Measurements from ENCODE around the gene HLX. TPM values are rescaled to one million over a fixed set of nuclear protein-coding genes. Genes with fewer than 3 reads are reported as not detected.

Gene HLX
- total RNA-seq, 1 donor from 2014 or later: 18.5 TPM

DNA sequence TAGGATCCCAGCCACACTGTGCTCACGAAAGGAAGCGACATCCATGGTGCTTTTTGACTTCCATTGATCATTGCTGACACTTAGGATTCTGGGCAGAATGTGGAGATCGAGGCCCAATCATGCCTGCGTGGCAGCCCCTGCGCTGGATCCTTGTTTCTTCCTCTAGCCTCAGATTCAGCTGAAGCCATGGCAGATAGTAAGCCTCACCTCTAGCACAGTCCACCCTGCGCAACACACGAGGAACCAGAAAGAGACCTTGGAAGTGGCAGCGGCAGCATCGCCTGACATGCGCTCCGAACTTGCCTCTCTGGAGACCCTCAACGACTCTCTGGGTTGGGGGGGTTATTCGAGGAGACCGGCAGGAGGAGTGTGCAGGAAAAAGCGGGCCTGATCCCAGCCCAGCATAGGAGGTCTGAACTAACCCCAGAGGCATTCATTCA, 10.6 kb downstream of the HLX start:
- H3K4me3 ChIP-seq: no peak overlapping the region
- H3K27me3 ChIP-seq (ENCODE audit: low read depth): peaks cover 72% of the 10 kb centered on the region
- H3K4me1 ChIP-seq: peaks cover 18% of the 10 kb centered on the region
- peaks cover 18% of the 10 kb centered on the region for H3K36me3 ChIP-seq
- H3K9me3 ChIP-seq: no peaks in the 10 kb centered on the region
- no peak for ATAC-seq
- H3K27ac ChIP-seq: no peak overlapping the region
- intact Hi-C loops (cut with DNase I): loop anchor here (10.0 kb wide), 1 partner anchor 155 kb away; no protein-coding TSS in a partner anchor
- TF ChIP-seq, protein P1, sequence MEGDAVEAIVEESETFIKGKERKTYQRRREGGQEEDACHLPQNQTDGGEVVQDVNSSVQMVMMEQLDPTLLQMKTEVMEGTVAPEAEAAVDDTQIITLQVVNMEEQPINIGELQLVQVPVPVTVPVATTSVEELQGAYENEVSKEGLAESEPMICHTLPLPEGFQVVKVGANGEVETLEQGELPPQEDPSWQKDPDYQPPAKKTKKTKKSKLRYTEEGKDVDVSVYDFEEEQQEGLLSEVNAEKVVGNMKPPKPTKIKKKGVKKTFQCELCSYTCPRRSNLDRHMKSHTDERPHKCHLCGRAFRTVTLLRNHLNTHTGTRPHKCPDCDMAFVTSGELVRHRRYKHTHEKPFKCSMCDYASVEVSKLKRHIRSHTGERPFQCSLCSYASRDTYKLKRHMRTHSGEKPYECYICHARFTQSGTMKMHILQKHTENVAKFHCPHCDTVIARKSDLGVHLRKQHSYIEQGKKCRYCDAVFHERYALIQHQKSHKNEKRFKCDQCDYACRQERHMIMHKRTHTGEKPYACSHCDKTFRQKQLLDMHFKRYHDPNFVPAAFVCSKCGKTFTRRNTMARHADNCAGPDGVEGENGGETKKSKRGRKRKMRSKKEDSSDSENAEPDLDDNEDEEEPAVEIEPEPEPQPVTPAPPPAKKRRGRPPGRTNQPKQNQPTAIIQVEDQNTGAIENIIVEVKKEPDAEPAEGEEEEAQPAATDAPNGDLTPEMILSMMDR (IDR thresholded peaks at IDR 0.05): no peak
- no peak for DNase-seq

DNA sequence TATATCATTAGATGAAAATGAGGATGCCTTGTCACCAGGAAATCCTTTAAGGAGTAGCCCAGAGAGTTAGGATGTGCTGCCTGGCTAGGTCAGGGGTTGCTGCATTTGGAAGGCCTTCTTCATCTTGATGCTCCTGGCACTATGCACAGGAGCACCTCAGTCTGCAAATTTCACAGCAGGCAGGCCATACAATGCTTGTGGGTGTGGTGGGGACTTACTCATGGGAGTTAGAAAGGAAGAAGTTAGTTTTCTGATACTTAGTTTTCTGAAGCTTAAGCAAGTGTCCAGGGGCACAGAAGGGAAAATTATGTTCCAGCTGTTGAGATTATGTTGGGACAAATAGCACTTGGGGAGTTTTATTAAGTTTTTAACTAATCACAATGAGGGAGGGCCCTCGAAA, 11.4 kb downstream of the HLX start:
- ATAC-seq: no peak
- H3K27me3 ChIP-seq (ENCODE audit: low read depth): peaks cover 79% of the 10 kb centered on the region
- H3K4me3 ChIP-seq: no peak overlapping the region
- H3K4me1 ChIP-seq: peaks cover 18% of the 10 kb centered on the region
- H3K9me3 ChIP-seq: no peaks in the 10 kb centered on the region
- H3K27ac ChIP-seq: no peak overlapping the region
- intact Hi-C loops (cut with DNase I): loop anchor here (10.0 kb wide), 1 partner anchor 154 kb away; no protein-coding TSS in a partner anchor
- TF ChIP-seq, protein P1 (IDR thresholded peaks at IDR 0.05): no peak
- peaks cover 10% of the 10 kb centered on the region for H3K36me3 ChIP-seq
- DNase-seq: no peak

DNA sequence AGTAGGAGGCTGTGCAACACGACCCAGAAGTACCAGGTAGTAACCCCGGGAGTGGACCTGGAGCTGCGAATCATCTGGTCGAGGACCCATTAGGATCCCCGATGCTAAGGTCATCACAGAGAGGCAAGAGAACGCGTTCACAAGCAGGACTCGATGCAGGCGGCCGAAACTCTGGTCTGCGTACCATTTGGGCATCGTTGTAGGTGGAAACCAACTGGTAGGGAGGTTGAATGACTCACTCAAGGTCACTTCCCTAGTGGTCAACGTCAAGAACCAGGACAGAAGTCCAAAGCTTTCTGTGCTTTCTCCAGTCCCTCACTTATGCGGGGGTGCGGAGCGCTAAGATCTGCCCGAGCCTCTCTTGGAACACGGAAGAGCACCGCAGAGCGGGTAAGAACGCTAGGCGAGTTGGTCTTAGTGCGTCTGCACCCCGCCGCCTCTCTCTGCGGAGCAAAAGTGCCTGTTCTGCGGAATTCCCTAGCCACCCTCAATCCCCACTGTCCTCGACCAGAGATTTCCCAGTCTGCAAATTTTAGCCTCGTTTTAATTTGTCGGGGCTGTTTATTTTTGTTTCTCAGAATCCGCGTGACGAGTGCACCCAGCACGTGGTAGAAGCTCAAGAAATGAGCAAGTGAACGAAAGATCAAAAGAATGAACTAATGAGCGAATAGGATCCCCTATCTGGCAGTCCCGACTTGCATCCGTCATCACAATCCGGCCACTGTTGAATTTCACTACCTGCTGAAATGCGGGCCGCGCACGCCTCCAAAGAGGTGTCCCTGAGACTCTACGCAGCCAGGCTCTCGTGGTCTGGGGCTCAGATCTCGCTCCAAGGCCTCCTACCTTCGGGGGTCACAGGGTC, 12.2 kb downstream of the HLX start:
- intact Hi-C loops (cut with DNase I): loop anchor here (10.0 kb wide), 1 partner anchor 153 kb away; no protein-coding TSS in a partner anchor
- H3K36me3 ChIP-seq: peaks cover 2% of the 10 kb centered on the region
- ATAC-seq (no peak), DNase-seq (no peak)
- H3K4me3 ChIP-seq: no peak overlapping the region
- no peak overlapping the region for H3K27ac ChIP-seq
- TF ChIP-seq, protein P1 (IDR thresholded peaks at IDR 0.05): no peak
- peaks cover 18% of the 10 kb centered on the region for H3K4me1 ChIP-seq
- peaks cover 81% of the 10 kb centered on the region for H3K27me3 ChIP-seq (ENCODE audit: low read depth)
- H3K9me3 ChIP-seq: no peaks in the 10 kb centered on the region

DNA sequence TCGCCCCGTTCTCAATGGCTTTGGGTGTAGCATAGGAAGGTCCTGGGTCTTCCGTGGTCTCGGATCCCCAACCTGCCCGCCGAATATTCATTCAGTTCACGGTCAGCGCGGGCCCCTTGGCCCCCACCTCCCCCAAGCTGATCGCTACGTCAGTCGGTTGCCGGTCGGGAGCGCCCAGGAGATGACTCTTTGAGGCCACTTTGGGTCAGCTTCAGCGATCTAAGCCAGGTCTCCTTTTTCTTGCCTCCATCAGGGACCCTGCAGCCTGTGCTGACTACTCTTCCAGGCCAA, 12.8 kb downstream of the HLX start:
- H3K9me3 ChIP-seq: no peaks in the 10 kb centered on the region
- H3K4me3 ChIP-seq: no peak overlapping the region
- peaks cover 77% of the 10 kb centered on the region for H3K27me3 ChIP-seq (ENCODE audit: low read depth)
- H3K27ac ChIP-seq: no peak overlapping the region
- ATAC-seq (no peak), DNase-seq (no peak)
- H3K36me3 ChIP-seq: no peaks in the 10 kb centered on the region
- H3K4me1 ChIP-seq: peaks cover 18% of the 10 kb centered on the region
- TF ChIP-seq, protein P1 (IDR thresholded peaks at IDR 0.05): no peak
- intact Hi-C loops (cut with DNase I): loop anchor here (10.0 kb wide), 1 partner anchor 153 kb away; no protein-coding TSS in a partner anchor

DNA sequence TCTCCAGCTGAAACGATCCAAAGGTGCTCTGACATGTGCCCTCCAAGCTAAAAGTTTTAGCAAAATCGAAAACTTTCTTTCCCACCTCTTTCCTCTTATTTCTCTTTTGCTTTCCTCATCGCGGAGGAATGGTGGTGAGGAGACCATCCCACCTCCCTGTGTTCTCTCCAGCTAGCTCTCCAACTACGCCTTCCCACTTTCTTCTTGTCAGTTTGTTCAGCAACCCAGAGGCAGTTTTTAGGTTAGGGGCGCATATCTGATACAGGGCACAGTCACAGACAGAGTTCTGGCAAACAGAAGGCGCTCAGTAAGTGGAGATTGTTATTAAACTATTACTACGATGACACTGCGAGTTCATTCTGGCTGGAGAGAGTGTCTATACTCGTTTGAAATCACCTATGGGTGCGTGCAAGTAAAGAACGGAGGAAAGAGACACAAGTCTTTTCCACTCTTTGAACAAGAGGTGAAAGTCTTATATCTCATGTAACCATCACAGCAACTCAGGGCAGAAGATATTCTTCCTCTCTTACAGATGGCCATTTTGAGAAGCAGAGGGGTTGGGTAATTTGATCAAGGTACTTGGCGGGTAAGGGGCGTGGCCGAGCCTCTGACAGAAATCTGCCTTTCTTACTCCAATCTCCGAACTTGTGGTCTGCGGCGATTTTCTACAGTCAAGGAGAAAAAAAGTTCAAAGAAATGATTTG, 13.9 kb downstream of the HLX start:
- Histone ChIP-seq H3K36me3 (no peaks in the 10 kb centered on the region), H3K27me3 (ENCODE audit: low read depth) (peaks cover 66% of the 10 kb centered on the region), H3K9me3 (no peaks in the 10 kb centered on the region), H3K4me3 (no peak overlapping the region), H3K27ac (no peak overlapping the region), H3K4me1 (peaks cover 12% of the 10 kb centered on the region)
- DNase-seq (no peak), ATAC-seq (no peak)
- intact Hi-C loops (cut with DNase I): loop anchor here (10.0 kb wide), 1 partner anchor 152 kb away; no protein-coding TSS in a partner anchor
- TF ChIP-seq, protein P1 (IDR thresholded peaks at IDR 0.05): no peak
